Retinal pigment epithelial cell (primary cell): ENCODE results near the gene SOCS2.
"Not testable (repeated sequence)": the region's sequence is repeated elsewhere in the genome, so short reads cannot be mapped to it uniquely, and the experiment has no call there.

Source experiments
- DNase-seq: peaks from one replicate; pipeline ENCODE4 v3.0.0-alpha.2; 2010; ENCODE audit warnings: low read depth
- H3K4me3 ChIP-seq: 2 replicates; pipeline ENCODE4 v1.5.1; 2011; ENCODE audit warnings: mild to moderate bottlenecking, low read length, control low read depth, moderate library complexity
- CTCF ChIP-seq: conservative IDR thresholded peaks from 2 replicates; pipeline ENCODE4 v1.5.1; 2011; ENCODE audit warnings: low read depth, low read length, control low read depth, inconsistent platforms

Gene SOCS2

GRCh38 chr12:93550748-93551611 lies 21.5 kb upstream of the SOCS2 start:
- TF ChIP-seq CTCF: no peak
- H3K4me3 ChIP-seq: no peak overlapping the region
- DNase-seq: no peak

GRCh38 chr12:93552427-93552826 lies 20.0 kb upstream of the SOCS2 start:
- no peak overlapping the region for H3K4me3 ChIP-seq
- DNase-seq: no peak
- no peak for TF ChIP-seq CTCF

- H3K4me3 ChIP-seq, DNase-seq: not testable (repeated sequence)
Observed at GRCh38 chr12:93557879-93558278, 14.6 kb upstream of the SOCS2 start.

- H3K4me3 ChIP-seq, DNase-seq: not testable (repeated sequence)
Observed at GRCh38 chr12:93558685-93559084, 13.8 kb upstream of the SOCS2 start.

GRCh38 chr12:93563807-93564538 lies 8.5 kb upstream of the SOCS2 start:
- DNase-seq: no peak
- peak; percentile 56 for TF ChIP-seq CTCF
- no peak overlapping the region for H3K4me3 ChIP-seq

GRCh38 chr12:93565760-93566159 lies 6.7 kb upstream of the SOCS2 start:
- no peak for TF ChIP-seq CTCF
- no peak overlapping the region for H3K4me3 ChIP-seq
- DNase-seq: no peak

- H3K4me3 ChIP-seq: no peak overlapping the region
- no peak for DNase-seq
- no peak for TF ChIP-seq CTCF
Observed at GRCh38 chr12:93567174-93567573, 5.3 kb upstream of the SOCS2 start.

- no peak for DNase-seq
- TF ChIP-seq CTCF: no peak
- no peak overlapping the region for H3K4me3 ChIP-seq
Observed at GRCh38 chr12:93568091-93568490, 4.4 kb upstream of the SOCS2 start.
